ENCODE data around the gene SLC9C2. TPM values are rescaled to one million over a fixed set of nuclear protein-coding genes. Genes with fewer than 3 reads are reported as not detected.
A peak's percentile ranks its signal among the peaks of the same experiment; 100 is the strongest.

The SLC9C2 gene
- total RNA-seq, 2 donors from 2014 or later, result not detected

DNA sequence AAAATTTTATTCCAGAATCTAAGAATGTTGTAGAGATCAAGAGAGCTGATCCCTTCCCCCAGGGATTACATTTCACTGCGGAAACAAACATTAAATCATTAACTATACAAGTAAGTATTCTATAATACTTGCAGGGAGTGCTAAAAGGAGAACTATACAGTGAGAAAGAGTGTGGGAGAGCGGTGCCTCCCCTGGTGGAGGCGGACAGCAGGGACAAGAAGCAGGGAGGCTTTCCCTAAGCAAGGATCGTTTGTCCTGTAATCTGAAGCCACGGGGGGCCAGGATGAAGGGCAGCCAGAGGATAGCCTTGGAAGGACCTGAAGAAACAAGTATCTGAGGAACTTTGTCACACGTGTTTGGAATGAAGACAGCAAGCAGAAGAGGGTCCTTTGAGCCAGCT, 40.1 kb downstream of the SLC9C2 start:
- no peak overlapping the region for H3K27ac Mint-ChIP-seq
- peaks cover 12% of the 10 kb centered on the region for H3K36me3 Mint-ChIP-seq

DNA sequence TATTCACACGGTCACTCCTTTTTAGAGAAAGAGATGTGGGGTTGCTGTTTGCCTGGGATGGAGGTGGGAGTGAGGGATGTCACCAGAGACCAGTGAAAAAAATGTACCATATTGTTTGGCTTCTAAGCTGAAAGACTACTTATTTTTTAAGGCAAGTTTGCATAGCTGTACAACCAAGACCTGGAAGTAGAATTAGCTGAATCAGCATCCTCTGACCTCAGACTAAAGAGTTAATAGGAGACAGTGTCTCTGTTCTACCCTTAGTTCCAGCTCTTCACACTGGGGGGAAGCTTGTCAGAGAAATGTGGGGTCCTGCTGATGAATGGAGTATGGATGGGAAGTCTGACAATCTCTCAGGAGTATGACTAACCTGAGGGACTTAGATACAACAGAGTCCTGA, 41.6 kb downstream of the SLC9C2 start:
- Mint-ChIP-seq H3K4me3 (no peak overlapping the region), H3K27me3 (peaks cover 12 to 16% of the 10 kb centered on the region in 2 donors), H3K36me3 (peaks cover 5% of the 10 kb centered on the region), H3K27ac (no peak overlapping the region), H3K4me1 (ENCODE audit: low read depth in 2 of 2) (no peaks in the 10 kb centered on the region), H3K9me3 (peaks cover 8% of the 10 kb centered on the region)
- no peak for ATAC-seq
- no peak for DNase-seq (ENCODE audit: low spot score)

More for the DNA sequence above, 40.1 kb downstream of the SLC9C2 start:
- ATAC-seq (no peak), DNase-seq (ENCODE audit: low spot score) (no peak)
- peaks cover 24 to 26% of the 10 kb centered on the region in 2 donors for H3K27me3 Mint-ChIP-seq
- H3K9me3 Mint-ChIP-seq, result peaks cover 12% of the 10 kb centered on the region
- no peaks in the 10 kb centered on the region for H3K4me1 Mint-ChIP-seq (ENCODE audit: low read depth in 2 of 2)
- H3K4me3 Mint-ChIP-seq, result no peak overlapping the region

DNA sequence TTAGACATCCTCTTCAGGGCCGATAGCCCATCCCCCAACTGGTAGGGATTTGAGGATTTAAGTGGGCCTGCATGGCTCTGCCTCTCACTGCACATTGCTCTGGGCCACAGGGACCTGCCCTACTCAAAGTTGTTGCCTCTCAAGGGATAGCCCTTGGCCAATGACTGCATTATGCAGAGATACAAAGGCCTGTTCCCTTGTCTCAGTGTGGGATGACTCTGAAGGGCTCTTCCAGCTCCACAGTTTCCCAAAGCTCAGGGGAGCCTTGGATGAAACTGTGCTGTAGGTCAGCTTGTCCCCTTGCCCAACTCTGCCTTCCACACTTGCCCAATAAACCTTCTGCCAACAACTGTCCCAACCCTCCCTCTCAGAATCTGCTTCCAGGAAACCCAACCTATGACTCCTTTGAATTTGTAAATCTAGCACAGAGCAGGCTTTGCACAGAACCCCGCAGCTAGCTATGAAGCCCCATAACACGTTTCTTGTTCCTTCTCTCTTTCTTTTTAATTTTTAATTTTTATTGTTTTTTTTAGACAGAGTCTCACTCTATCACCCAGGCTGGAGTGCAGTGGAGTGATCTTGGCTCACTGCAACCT, 42.5 kb downstream of the SLC9C2 start:
- Mint-ChIP-seq H3K9me3 (peaks cover 7% of the 10 kb centered on the region), H3K27me3 (peaks cover 9 to 11% of the 10 kb centered on the region in 2 donors), H3K36me3 (peaks cover 5% of the 10 kb centered on the region), H3K4me1 (ENCODE audit: low read depth in 2 of 2) (no peaks in the 10 kb centered on the region), H3K4me3 (no peak overlapping the region), H3K27ac (no peak overlapping the region)
- DNase-seq (ENCODE audit: low spot score) (no peak), ATAC-seq (no peak)

DNA sequence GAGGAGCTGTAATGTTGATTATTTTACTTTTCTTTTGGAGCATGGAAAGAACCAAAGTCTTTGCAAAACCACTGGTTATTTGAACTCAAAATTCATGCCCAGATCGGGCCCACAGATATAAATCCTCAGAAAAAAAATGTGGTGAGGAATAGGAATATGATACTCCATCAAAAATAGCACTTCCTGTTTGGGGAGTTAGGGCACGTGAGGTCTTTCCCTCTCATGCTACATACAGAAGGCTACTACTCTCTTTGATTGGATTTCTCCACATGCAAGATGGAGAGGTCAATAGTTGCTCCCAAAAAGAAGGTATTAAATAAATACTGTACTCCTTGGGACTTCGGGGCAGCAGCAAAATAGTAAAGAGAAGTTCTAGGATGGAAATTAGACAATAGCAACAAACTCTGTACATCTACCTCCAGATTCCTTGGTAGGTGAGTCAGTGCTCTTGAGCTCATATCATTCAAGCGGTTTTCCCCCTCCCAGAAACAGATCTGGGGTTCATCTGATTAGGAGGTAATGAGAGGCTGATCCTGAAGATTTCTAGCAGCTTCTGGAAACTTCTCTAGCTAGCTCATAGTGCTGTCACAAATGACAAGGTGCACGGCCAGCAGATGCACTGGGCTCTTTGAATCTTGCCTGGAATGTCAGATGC, 47.1 kb downstream of the SLC9C2 start:
- peaks cover 0 to 5% of the 10 kb centered on the region in 2 donors for H3K27me3 Mint-ChIP-seq
- H3K4me1 Mint-ChIP-seq (ENCODE audit: low read depth in 2 of 2), result peaks cover 14 to 15% of the 10 kb centered on the region in 2 donors
- H3K4me3 Mint-ChIP-seq, result no peak overlapping the region
- H3K9me3 Mint-ChIP-seq, result no peaks in the 10 kb centered on the region
- no peak overlapping the region for H3K27ac Mint-ChIP-seq
- DNase-seq (ENCODE audit: low spot score) (no peak), ATAC-seq (no peak)
- no peaks in the 10 kb centered on the region for H3K36me3 Mint-ChIP-seq

DNA sequence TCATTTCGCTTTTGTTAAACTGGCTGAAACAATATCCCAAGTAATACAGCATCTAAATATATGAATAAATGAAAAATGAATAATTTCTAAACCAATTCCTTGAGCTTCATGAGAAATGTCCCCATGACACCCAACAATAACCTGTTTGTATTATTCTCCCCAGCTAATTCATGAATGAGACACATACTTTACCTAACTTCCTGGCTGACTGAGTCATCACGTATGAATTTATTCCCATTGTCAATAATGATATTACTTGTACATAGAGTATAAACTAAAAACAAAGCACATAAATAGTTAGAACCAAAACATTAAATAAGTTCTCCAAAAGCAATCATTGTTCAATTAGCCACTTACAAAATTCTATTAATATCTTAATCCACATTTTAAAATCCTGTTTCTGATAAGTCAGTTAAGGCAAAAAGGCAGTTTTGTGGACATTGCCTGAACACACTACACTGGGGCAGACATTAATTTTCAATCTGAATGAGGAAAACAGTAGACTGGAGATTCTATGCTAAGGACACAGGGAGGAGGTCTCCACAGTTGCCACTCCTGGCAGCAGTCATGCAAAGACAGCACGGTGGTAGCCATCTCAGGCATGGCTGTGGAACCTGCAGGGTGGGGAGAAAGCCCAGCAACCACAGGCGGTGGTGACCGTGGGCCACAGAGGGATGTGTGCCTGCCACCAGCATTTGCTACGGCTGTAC, 48.2 kb downstream of the SLC9C2 start:
- H3K27me3 Mint-ChIP-seq, result peaks cover 0 to 5% of the 10 kb centered on the region in 2 donors
- H3K27ac Mint-ChIP-seq, result peak overlapping the region in 1 of 2 donors; percentile 31
- DNase-seq (ENCODE audit: low spot score), result no peak
- peaks cover 18 to 22% of the 10 kb centered on the region in 2 donors for H3K4me1 Mint-ChIP-seq (ENCODE audit: low read depth in 2 of 2)
- no peaks in the 10 kb centered on the region for H3K9me3 Mint-ChIP-seq
- no peak for ATAC-seq
- H3K4me3 Mint-ChIP-seq, result no peak overlapping the region
- no peaks in the 10 kb centered on the region for H3K36me3 Mint-ChIP-seq

DNA sequence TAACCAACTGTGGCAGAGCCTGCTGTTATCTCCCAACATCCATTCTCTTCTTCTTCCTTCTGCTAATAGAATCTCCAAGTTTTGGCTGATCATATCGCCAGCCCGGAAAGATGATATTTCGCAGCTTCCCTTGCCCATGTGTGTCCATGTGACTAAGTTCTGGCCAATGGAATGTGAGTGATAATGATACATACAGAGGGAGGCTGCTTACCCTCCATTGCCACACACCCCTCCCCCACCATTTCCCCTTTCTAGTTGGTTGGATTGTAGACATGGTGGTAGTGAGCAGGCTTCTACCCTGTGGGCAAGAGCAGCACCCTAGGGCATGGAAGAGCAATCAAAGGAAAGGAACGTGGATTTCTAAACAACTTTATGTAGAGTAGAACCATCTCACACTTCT, 48.8 kb downstream of the SLC9C2 start:
- no peak overlapping the region for H3K27ac Mint-ChIP-seq
- H3K4me3 Mint-ChIP-seq, result no peak overlapping the region
- peaks cover 0 to 5% of the 10 kb centered on the region in 2 donors for H3K27me3 Mint-ChIP-seq
- no peaks in the 10 kb centered on the region for H3K9me3 Mint-ChIP-seq
- ATAC-seq (no peak), DNase-seq (ENCODE audit: low spot score) (no peak)
- peaks cover 18 to 25% of the 10 kb centered on the region in 2 donors for H3K4me1 Mint-ChIP-seq (ENCODE audit: low read depth in 2 of 2)
- H3K36me3 Mint-ChIP-seq, result no peaks in the 10 kb centered on the region

DNA sequence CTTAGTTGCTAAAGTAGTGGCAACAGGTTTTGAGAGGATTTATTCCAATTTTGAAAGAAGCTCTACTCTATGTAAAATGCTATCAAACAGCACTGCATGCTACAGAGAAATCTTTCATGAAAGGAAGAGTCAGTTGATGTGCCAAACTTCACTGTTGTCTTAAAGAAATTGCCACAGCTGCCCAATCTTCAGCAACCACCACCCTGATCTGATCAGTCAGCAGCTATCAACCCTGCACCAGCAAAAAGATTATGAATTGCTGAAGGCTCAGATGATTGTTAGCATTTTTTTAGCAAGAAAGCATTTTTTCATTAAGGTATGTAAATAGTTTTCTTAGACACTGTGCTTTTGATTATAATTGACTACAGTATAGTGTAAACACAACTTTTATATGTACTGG, 49.6 kb downstream of the SLC9C2 start:
- Mint-ChIP-seq H3K4me1 (ENCODE audit: low read depth in 2 of 2) (peaks cover 18 to 25% of the 10 kb centered on the region in 2 donors), H3K27me3 (peaks cover 0 to 5% of the 10 kb centered on the region in 2 donors), H3K4me3 (no peak overlapping the region), H3K9me3 (no peaks in the 10 kb centered on the region), H3K36me3 (no peaks in the 10 kb centered on the region), H3K27ac (no peak overlapping the region)
- DNase-seq (ENCODE audit: low spot score), result no peak
- ATAC-seq, result no peak

DNA sequence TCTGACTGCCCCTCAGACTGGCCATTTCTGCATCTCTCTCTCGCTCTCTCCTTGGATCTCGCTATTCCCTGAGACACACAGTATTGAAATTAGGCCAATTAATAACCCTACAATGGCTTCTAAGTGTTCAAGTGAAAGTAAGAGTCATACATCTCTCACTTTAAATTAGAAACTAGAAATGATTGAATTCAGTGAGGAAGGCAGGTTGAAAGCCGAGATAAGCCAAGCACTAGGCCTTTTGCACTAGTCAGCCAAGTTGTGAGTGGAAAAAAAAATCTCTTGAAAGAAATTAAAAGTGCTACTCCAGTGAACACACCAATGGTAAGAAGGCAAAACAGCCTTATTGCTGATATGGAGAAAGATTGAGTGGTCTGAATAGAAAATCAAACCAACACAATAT, 51.2 kb downstream of the SLC9C2 start:
- peak overlapping the region; percentile 48 for H3K4me3 Mint-ChIP-seq
- ATAC-seq, result no peak

DNA sequence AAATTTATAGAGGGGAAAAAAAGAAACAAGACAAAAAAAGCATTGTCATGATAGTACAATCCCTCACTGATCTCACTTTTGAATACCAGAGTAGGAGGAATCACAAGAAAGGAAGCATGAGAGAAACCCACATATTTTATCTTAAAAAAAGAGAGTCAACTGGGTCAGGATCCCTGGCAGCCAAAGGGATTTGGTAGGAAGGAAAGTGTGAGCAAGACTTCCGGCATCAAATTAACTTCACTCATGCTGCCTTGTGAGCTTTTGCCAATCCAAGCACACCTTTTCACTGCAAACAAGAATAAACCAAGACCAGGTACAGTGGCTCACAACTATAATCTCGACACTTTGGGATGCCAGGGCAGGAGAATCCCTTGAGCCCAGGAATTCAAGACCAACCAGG, 53.1 kb downstream of the SLC9C2 start:
- H3K4me1 Mint-ChIP-seq (ENCODE audit: low read depth in 2 of 2), result peaks cover 18 to 25% of the 10 kb centered on the region in 2 donors
- peaks cover 0 to 5% of the 10 kb centered on the region in 2 donors for H3K27me3 Mint-ChIP-seq
- no peak for DNase-seq (ENCODE audit: low spot score)
- no peak overlapping the region for H3K27ac Mint-ChIP-seq
- ATAC-seq, result no peak
- H3K36me3 Mint-ChIP-seq, result no peaks in the 10 kb centered on the region
- H3K9me3 Mint-ChIP-seq, result no peaks in the 10 kb centered on the region
- peak overlapping the region; percentile 15 for H3K4me3 Mint-ChIP-seq

More for the DNA sequence above, 51.2 kb downstream of the SLC9C2 start:
- no peak for DNase-seq (ENCODE audit: low spot score)
- Mint-ChIP-seq H3K27ac (peak overlapping the region; percentile 35 to 73), H3K4me1 (ENCODE audit: low read depth in 2 of 2) (peaks cover 18 to 25% of the 10 kb centered on the region in 2 donors), H3K36me3 (no peaks in the 10 kb centered on the region), H3K9me3 (no peaks in the 10 kb centered on the region), H3K27me3 (peaks cover 0 to 5% of the 10 kb centered on the region in 2 donors)

DNA sequence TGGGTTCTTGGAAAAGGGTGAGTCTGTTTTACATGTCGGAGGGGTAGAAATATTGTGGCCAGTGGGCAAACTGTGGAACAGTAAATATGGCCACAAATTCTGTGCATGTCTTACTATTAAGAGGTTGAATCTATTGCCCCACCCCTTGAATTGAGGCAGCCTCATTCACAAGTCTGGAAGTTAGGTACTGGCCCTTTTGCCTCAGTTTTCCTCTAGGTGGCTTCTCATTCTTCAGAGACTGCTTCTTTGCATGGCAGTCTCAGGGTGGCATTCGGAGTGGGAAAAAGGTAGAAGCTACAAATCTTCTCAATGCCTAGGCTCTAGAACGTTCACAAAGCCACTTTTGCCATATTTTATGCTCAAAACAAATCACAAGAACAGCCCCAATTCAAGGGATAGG, 57.2 kb downstream of the SLC9C2 start:
- Mint-ChIP-seq H3K36me3 (peaks cover 7% of the 10 kb centered on the region), H3K27me3 (peaks cover 8 to 9% of the 10 kb centered on the region in 2 donors), H3K27ac (no peak overlapping the region)

DNA sequence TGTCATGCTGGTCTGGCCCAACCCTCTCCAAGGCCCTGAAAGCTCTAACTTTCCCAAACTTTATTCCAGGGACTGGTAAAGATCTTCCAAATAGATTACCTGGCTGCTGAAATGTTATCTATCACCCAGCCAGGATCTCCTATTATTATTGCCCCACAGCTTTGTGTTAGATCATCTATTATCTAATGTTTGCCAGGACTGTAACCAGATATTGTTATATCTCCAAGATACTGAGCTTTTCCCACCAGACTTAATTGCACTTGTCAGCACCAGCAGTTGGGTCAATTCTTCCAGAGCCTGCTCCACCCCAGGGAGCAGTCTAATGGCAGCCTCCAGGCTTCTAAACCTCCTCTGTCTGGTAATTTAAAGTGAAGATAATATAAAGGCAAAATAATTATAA, 66.6 kb downstream of the SLC9C2 start:
- Mint-ChIP-seq H3K4me1 (ENCODE audit: low read depth in 2 of 2) (peaks cover 3 to 12% of the 10 kb centered on the region in 2 donors), H3K4me3 (no peak overlapping the region), H3K36me3 (peaks cover 5% of the 10 kb centered on the region), H3K9me3 (no peaks in the 10 kb centered on the region), H3K27me3 (peaks cover 8 to 17% of the 10 kb centered on the region in 2 donors), H3K27ac (no peak overlapping the region)
- ATAC-seq (no peak), DNase-seq (ENCODE audit: low spot score) (no peak)

More for the DNA sequence above, 57.2 kb downstream of the SLC9C2 start:
- Mint-ChIP-seq H3K9me3 (no peaks in the 10 kb centered on the region), H3K4me3 (no peak overlapping the region), H3K4me1 (ENCODE audit: low read depth in 2 of 2) (peaks cover 2 to 10% of the 10 kb centered on the region in 2 donors)
- DNase-seq (ENCODE audit: low spot score) (no peak), ATAC-seq (no peak)

DNA sequence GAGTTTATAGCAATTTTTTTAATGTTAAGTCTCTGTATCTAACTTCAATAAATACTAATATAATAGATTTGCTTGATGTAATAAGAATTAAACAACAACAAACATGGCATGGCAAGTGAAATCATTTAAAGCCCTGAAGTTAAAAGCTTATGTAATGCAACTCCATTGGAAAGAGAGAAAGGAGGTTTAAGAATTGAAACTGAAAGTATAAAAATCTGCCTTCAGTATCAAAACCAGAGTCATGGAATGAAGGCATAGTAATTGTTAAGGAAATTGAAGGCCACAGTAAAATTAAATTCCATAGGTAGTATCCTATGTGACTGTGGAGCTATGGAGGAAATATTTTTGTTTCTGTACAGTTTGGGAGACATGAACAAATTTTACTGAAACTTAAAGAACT, 70.6 kb downstream of the SLC9C2 start:
- ATAC-seq (no peak), DNase-seq (ENCODE audit: low spot score) (no peak)
- Mint-ChIP-seq H3K27ac (no peak overlapping the region), H3K36me3 (no peaks in the 10 kb centered on the region), H3K27me3 (peaks cover 0 to 3% of the 10 kb centered on the region in 2 donors), H3K4me3 (no peak overlapping the region), H3K4me1 (ENCODE audit: low read depth in 2 of 2) (peaks cover 3 to 18% of the 10 kb centered on the region in 2 donors), H3K9me3 (no peaks in the 10 kb centered on the region)

DNA sequence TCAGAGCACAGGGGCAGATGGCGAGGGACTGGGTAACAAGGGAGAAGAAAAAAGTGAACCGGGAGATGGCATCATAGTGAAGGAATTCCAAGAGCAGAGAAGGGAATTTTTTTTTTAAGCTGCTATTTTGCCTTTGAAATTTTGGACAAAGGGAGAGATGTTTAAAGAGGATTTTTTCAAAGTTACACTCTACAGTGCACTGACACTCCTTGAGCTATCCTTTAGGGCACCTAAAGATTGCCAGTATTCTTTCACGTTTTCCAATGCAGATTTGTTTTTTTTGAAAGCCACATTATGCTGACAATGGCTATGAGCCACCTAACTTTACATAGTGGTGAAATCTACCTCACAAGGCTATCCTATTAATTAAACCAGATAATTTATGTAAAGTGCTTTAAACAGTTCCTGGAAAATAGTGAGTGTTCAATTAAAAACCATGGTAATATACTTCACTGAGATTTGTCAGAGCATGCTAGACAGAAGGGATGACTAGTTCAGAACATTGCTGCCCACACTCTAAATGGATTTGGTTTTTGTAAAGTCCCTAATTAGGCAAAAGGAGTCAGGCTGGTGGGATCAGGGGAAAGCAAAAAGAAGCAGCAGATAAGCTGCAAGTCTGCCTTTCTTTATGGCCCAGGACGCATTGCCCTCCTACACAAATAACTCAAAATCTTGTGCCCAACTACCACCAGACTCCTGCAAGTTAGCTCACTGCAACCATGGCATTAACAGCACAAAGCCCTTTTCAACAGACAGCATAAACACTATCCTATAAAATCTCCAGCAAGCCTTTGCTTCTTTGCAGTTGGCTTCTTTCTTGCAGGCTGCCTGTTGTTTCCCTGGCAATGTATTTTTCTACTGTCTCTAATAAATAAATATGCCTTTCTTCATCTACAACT, 71.8 kb downstream of the SLC9C2 start:
- DNase-seq (ENCODE audit: low spot score) (no peak), ATAC-seq (no peak)
- Mint-ChIP-seq H3K27me3 (peaks cover 0 to 3% of the 10 kb centered on the region in 2 donors), H3K4me3 (no peak overlapping the region), H3K4me1 (ENCODE audit: low read depth in 2 of 2) (peaks cover 3 to 18% of the 10 kb centered on the region in 2 donors), H3K27ac (no peak overlapping the region), H3K9me3 (no peaks in the 10 kb centered on the region), H3K36me3 (no peaks in the 10 kb centered on the region)

Measured in natural killer cell treated with Interleukin-12 subunit alpha and Interleukin-12 subunit beta and Interleukin-15 and Interleukin-18, amount 100 ng/mL, for 72 hours (primary cell).